Upper lobe of right lung (tissue), 1 donor: ENCODE measurements around the gene RELN. TPM values are rescaled to one million over a fixed set of nuclear protein-coding genes. Genes with fewer than 3 reads are reported as not detected.

Source experiments
- ATAC-seq: fragments of 200-7000 bp; cut with Tn5 transposase; one replicate; pipeline ENCODE4 v1.9.1; 2020; ENCODE audit warnings: mild to moderate bottlenecking, moderate library complexity
- DNase-seq: peaks from one replicate; pipeline ENCODE4 v3.0.0-alpha.2; 2020
- H3K27ac ChIP-seq: fragments of 200-600 bp; one replicate; pipeline ENCODE4 v1.8.0; 2022
- H3K27me3 ChIP-seq: fragments of 200-600 bp; one replicate; pipeline ENCODE4 v1.8.0; 2022; ENCODE audit warnings: mild to moderate bottlenecking
- H3K36me3 ChIP-seq: fragments of 200-600 bp; one replicate; pipeline ENCODE4 v1.8.0; 2022
- H3K4me1 ChIP-seq: fragments of 200-600 bp; one replicate; pipeline ENCODE4 v1.8.0; 2022
- H3K4me3 ChIP-seq: fragments of 200-600 bp; one replicate; pipeline ENCODE4 v1.8.0; 2022; ENCODE audit warnings: mild to moderate bottlenecking
- H3K9me3 ChIP-seq: fragments of 200-600 bp; one replicate; pipeline ENCODE4 v1.8.0; 2022
- CTCF ChIP-seq: fragments of 200-600 bp; IDR thresholded peaks from one replicate; pipeline ENCODE4 v1.8.0; 2022; ENCODE audit warnings: antibody characterized with exemption
- intact Hi-C: fragments of 100-400 bp; cut with DNase I; formaldehyde crosslinking; loops from one replicate; pipeline ENCODE4 v1.11.0; 2022
- total RNA-seq: library from RNA; stranded (reverse); fragmentation: NEBNext Ultra II Directional; extraction: Animal tissue kit (Norgen Biotek cat#: 25700); gene quantifications from one replicate; pipeline ENCODE4 v1.2.1, GENCODE V29; 2021
- donor health status: DM: no; HTN: yes; CAD: no; lungs with severe emphysema.

Gene RELN
- total RNA-seq, 1 donor from 2014 or later, result 5.6 TPM

DNA sequence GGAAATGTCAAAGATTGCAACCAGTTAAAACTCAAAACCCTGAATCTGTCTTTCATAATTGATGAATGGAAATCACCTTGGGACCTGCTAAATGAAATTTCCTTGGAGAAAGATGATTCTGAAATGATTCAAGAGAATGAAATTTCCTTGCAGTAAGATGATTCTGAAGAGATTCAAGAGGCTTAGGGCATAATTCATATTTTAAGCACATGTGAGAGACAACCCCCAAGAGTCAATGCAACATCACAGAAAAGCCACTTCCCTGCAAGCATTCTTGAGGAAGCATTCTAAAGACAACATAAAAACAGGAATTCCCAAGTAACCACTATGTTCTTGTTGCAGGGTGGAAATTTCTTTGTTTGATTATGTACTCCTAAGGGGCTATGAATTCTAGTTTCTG is 113.7 kb downstream of the RELN start:
- ATAC-seq, result no peak
- H3K9me3 ChIP-seq, result no peaks in the 10 kb centered on the region
- intact Hi-C loops, result no loop called here

DNA sequence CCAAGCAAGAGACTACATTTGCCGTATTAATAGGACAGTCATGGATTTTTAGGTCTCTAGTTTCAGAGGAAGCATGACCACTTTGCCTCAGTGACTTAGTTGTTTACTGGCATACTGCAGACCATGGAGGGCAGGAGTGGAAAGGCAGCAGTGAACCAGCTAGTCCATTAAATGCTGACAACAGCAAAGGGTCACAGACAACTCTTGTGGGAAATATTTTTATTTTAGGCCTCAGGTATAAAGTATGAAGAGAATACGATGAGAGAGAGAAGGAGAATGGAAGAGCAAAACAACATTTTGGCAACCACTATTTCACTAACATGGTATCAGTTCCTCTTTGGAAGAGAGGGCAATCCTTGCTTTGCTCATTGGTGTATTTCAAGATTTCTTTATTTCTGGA is 118.0 kb downstream of the RELN start:
- ATAC-seq, result no peak

More for the DNA sequence above, 113.7 kb downstream of the RELN start:
- Histone ChIP-seq H3K27ac (no peak overlapping the region), H3K4me3 (no peak overlapping the region), H3K27me3 (no peaks in the 10 kb centered on the region), H3K36me3 (no peaks in the 10 kb centered on the region), H3K4me1 (no peaks in the 10 kb centered on the region)
- TF ChIP-seq CTCF, result no peak
- no peak for DNase-seq

DNA sequence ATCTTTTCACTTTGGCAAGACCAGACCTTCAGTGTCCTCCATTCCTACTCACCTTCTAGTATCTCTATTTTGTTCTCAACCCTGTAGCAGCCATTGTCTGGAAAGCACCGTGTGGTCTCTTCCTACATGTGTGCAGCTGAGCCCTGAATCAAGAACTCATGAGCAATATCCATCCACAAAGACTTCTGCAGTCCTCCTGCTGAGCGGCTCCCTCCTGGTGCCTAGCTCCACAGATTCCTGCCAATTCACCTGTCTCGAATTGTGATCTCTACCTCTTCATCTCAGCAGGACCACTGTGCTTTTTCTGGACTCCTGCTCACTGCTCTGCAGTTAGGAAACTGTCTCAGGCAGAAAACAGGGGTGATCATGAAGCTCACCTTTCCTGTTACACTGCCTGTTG is 118.8 kb downstream of the RELN start:
- Histone ChIP-seq H3K27me3 (no peaks in the 10 kb centered on the region), H3K36me3 (no peaks in the 10 kb centered on the region), H3K27ac (no peak overlapping the region), H3K9me3 (no peaks in the 10 kb centered on the region), H3K4me1 (no peaks in the 10 kb centered on the region), H3K4me3 (no peak overlapping the region)
- no peak for TF ChIP-seq CTCF
- ATAC-seq (no peak), DNase-seq (no peak)
- intact Hi-C loops, result no loop called here

More for the DNA sequence above, 118.0 kb downstream of the RELN start:
- H3K36me3 ChIP-seq, result no peaks in the 10 kb centered on the region
- no peak for DNase-seq
- no peak overlapping the region for H3K4me3 ChIP-seq
- no peak for TF ChIP-seq CTCF
- no peaks in the 10 kb centered on the region for H3K27me3 ChIP-seq
- intact Hi-C loops, result no loop called here
- no peaks in the 10 kb centered on the region for H3K4me1 ChIP-seq
- H3K27ac ChIP-seq, result no peak overlapping the region
- no peaks in the 10 kb centered on the region for H3K9me3 ChIP-seq

- Histone ChIP-seq H3K4me3 (no peak overlapping the region), H3K27me3 (no peaks in the 10 kb centered on the region), H3K36me3 (no peaks in the 10 kb centered on the region), H3K4me1 (no peaks in the 10 kb centered on the region), H3K27ac (no peak overlapping the region), H3K9me3 (no peaks in the 10 kb centered on the region)
- TF ChIP-seq CTCF, result no peak
- no peak for DNase-seq
- ATAC-seq, result no peak
- intact Hi-C loops, result no loop called here
Observed at GRCh38 chr7:103867874-103868273, 121.6 kb downstream of the RELN start.

DNA sequence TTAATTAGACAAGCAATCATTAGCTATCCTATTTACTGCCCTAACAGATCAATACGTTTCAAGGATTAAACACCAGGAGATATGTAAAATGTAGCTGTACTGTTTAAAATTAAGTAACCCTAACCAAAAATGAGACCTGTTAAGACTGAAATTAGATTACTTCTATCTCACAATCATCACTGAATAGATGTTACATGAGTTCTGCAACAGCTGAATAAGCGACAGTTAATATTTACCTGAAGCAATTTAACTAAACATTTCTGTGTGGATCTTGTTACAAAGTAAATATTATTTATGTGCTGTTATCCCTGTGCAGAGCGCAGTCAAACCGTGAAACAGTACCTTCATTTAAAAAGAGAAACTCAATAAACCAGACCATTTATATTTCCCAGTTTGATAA is 122.5 kb downstream of the RELN start:
- no peak for TF ChIP-seq CTCF
- H3K36me3 ChIP-seq, result no peaks in the 10 kb centered on the region
- H3K9me3 ChIP-seq, result no peaks in the 10 kb centered on the region
- H3K27me3 ChIP-seq, result no peaks in the 10 kb centered on the region
- intact Hi-C loops, result no loop called here
- H3K27ac ChIP-seq, result no peak overlapping the region
- ATAC-seq (no peak), DNase-seq (no peak)
- no peaks in the 10 kb centered on the region for H3K4me1 ChIP-seq
- no peak overlapping the region for H3K4me3 ChIP-seq

GRCh38 chr7:103865442-103865841 is 124.0 kb downstream of the RELN start:
- Histone ChIP-seq H3K27me3 (no peaks in the 10 kb centered on the region), H3K27ac (no peak overlapping the region), H3K4me1 (no peaks in the 10 kb centered on the region), H3K36me3 (no peaks in the 10 kb centered on the region), H3K4me3 (no peak overlapping the region), H3K9me3 (no peaks in the 10 kb centered on the region)
- DNase-seq (no peak), ATAC-seq (no peak)
- intact Hi-C loops, result no loop called here
- TF ChIP-seq CTCF, result no peak
